Measurements from ENCODE around the gene RNF217.
"Not testable (repeated sequence)": the region's sequence is repeated elsewhere in the genome, so short reads cannot be mapped to it uniquely, and the experiment has no call there.

The RNF217 gene

DNA sequence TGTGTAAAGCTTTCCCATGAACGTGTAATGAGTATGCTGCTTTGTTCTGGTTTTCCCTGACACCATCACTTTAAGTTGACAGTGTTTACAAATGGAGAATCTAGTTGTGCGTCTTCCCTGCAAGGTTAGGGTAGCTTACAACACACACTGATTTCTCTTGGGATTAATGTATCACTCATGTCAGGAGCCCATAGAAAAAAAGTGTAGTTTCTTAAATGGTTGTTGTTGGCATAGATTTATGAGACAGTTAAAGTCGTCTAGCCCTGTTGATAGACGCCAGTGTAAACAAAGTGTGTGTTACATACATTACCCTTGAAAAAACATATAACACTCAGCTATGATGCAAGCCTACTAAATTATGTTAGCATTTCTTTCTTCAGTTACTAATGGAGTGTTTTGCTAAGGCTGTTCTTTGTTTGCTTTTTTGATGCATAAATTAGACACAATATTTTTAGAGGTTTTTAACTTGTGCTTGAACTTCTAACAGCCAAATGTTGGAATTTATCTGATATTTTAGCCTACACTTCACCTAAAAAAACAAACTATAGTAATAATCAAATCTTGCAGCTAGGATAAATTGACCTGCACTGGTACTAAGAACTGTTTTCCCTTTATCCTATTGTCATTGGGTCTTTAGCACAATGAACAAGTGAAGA lies 88.6 kb downstream of the RNF217 start:
- DNase-seq (ENCODE audit: low read depth in 2 of 2, low spot score in 1 of 2) = no peak

DNA sequence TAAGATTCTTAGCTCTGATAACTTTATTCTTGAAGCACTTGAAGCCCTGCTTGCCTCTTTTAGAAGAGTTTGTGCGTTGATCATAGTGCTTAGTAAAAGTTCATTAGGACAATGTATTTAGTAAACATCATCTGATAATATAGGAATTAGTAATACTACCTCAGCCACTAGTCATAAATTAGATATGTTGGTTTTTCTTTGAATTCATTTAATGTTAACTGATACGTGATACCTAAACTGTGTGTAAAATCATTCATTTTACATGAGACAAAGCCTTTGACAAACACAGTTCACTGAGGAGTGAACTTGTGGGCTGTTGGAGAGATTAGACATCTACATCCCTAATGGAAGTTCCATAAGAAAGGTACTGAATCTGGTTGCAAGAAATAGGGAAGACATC lies 91.6 kb downstream of the RNF217 start:
- no peak for DNase-seq (ENCODE audit: low read depth in 2 of 2, low spot score in 1 of 2)

DNA sequence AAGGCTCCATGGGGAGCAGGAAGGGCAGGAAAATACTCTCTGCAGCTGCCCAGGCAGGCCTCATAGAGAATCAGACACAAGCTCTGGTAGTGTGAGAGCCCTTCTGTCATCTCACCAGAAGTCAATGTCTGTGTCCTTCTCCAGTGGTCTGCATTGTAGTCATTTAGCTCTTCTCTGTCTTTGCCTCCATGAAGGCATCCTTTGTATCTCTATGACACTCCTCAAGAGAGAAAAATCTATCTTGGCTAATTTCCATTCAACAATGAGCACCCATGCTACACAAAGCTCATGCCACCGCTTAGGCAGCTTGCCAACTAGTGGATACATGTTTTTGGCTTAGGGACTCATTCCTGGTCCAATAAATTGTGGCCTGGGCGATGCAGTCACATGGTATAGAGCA lies 92.1 kb downstream of the RNF217 start:
- DNase-seq (ENCODE audit: low read depth in 2 of 2, low spot score in 1 of 2) = no peak

DNA sequence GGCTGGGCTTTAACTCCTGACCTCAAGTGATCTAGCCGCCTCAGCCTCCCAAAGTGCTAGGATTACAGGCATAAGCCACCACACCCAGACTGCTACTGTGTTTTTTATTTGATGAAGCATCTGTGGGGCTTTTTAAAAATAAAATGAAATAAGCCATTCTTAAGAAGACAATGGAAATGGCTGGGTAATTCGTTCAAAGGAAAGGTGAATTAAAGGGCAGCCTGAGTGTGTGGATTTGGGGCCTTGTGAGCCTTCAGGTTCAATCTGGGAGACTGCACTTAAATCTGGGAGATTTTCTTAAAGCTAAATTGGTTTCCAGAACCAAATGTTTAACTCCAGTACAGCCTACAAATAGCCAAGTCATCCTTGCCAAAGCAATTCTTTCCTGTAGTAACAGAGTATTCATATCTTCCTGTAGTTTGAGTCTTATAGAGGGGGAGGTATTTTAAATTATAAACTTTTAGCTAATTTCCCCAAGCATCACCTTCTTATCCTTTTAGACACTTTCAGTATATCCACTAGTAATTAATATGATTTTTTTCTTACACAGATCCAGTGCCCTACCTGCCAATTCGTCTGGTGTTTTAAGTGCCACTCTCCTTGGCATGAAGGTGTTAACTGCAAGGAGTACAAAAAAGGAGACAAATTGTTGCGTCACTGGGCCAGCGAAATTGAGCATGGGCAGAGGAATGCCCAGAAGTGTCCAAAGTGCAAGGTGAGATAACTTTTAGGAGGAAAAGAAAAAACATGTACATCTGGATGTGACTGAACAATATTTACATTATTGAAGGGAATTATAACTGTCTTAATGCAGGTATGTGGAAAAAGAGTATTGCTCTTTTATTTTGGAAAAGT lies 95.4 kb downstream of the RNF217 start:
- DNase-seq (ENCODE audit: low read depth in 2 of 2, low spot score in 1 of 2) = no peak

DNA sequence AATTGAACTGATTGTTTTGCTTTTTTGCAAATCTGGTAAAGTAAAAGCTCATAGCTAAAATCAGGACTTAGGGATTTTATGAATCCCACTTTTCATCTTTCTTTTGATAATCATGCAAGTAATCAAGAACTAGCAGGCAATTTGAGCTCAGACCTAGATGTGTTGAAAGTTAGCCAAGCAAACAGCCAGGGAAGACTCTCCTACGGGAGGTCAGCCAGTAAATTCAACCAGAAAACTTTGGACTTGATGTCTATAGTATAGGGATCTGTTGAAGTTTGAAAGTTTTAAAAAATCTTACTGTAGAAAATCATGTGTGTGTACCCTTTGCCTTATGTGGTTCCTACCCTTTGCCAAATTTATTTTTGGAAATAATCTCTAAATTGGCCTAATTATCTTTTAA lies 96.3 kb downstream of the RNF217 start:
- DNase-seq (ENCODE audit: low read depth in 2 of 2, low spot score in 1 of 2) = no peak

DNA sequence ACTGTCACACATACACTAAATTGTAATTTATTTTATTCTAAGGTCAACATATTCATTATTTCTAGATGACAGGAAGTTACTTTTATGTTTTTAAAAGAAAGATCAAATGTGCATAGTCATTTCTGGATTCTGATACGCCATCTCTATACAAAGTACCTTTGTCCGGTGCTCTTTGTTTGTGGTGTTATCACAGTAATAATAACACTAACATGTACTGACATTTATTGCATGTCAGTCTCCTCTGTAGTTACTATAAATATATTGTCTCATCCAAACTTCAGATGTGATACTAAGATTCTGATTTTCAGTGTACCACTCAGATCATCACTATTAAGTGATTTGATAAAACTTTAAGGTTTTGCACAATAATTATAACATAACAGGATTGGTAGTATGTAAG lies 101.1 kb downstream of the RNF217 start:
- DNase-seq (ENCODE audit: low read depth in 2 of 2, low spot score in 1 of 2) = no peak

DNA sequence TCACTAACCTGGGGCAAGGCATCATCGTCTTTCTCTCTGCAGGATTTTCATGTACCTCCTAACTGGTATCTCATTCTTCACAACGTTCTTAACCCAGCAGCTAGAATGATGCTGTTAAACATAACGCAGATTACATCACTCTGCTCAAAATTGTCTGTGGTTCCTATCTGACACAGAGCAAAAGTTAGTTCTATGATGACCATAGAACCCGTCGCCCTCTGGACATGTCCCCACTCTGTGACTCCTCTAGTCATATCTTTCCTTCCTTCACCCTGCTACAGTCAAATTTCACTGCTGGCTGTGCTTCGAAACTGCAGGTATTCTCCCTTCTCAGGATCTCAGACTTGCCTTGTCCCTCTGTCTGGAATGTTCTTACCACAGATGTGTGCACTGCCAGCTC lies 103.9 kb downstream of the RNF217 start:
- DNase-seq (ENCODE audit: low read depth in 2 of 2, low spot score in 1 of 2) = no peak

DNA sequence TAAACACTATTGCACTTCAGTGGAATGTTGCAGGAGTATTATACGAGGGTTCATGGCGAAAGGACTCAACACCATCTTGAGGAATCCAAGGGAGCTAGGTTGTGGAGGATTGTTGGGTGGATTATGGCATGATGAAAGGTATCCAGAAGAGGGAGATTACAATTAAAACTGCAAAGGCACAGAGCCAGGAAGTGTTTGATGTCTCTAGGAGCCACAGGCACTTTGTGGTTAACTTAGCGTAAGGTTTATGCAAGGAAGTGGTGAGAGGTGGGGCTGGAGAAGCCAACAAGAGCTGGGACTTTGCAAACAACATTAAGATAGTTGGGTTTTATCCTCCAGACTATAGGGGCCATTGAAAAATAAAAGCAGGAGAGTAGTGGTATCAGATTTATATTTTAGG lies 104.7 kb downstream of the RNF217 start:
- no peak for DNase-seq (ENCODE audit: low read depth in 2 of 2, low spot score in 1 of 2)

DNA sequence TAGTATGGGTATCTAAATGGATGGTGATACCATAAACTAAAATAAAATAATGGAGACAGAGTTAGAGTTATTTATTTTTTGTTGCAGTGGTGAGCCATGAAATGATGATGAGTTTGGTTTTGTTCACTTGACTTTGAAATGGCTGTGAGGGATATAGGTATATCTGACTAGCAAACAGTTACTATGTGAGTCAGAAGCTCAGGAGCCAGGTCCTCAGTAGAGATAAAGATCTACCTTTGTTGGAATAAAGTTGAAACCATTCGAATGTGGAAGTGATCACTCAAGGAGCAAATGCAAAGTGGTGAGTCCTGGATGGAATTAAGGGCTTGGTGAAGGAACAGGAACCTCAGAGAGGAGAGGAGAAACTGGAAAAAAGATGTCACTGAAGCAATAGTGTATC lies 105.3 kb downstream of the RNF217 start:
- no peak for DNase-seq (ENCODE audit: low read depth in 2 of 2, low spot score in 1 of 2)

DNA sequence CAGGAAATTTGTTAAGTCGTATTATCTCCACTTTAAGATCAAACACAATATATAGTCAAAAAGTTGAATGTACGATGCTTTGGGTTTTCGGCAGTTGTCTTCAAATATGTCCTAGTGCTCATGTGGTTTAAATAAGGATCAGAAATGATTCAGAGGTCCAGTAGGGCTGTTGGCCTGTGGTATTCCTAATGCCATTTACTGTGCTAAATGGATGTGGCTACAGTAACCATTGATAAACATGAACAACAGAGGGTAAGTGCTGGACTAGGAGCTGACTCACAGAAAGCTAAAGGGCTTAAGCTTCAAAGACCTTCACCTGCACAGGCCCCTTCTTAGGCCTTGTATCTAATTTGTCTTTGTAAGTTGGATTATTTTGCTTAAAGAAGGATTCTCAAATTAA lies 110.8 kb downstream of the RNF217 start:
- DNase-seq (ENCODE audit: low read depth in 2 of 2, low spot score in 1 of 2) = no peak

DNA sequence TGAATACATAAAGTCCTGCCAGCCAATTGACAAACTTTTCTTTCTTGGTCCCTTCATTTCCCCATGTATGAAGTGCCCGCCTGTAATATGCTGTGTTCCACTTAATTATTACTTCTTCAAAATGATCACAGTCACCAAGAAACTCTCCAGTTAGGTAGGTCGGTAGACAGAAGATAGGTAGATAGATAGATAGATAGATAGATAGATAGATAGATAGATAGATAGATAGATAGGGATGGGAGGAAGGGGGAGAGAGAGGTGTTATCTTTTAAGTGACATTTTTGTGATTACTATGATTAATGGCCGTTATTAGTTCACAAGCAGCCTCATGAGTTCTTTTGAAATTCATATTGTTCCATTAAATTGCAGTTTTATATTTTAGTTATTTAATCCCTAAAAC lies 111.9 kb downstream of the RNF217 start:
- no peak for DNase-seq (ENCODE audit: low read depth in 2 of 2, low spot score in 1 of 2)

DNA sequence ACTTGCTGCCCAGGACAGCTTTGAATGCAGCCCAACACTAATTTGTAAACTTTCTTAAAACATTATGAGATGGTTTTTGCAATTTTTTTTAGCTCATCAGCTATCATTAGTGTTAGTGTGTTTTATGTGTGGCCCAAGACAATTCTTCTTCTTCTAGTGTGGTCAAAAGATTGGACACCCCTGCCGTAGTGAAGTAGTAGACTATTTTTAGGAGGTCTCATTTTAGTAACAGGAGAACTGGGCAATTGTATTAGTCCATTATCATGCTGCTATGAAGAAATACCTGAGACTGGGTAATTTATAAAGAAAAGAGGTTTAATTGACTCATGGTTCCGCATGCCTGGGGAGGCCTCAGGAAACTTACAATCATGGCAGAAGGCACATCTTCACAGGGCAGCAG lies 112.8 kb downstream of the RNF217 start:
- not testable (repeated sequence) for DNase-seq (ENCODE audit: low read depth in 2 of 2, low spot score in 1 of 2)

DNA sequence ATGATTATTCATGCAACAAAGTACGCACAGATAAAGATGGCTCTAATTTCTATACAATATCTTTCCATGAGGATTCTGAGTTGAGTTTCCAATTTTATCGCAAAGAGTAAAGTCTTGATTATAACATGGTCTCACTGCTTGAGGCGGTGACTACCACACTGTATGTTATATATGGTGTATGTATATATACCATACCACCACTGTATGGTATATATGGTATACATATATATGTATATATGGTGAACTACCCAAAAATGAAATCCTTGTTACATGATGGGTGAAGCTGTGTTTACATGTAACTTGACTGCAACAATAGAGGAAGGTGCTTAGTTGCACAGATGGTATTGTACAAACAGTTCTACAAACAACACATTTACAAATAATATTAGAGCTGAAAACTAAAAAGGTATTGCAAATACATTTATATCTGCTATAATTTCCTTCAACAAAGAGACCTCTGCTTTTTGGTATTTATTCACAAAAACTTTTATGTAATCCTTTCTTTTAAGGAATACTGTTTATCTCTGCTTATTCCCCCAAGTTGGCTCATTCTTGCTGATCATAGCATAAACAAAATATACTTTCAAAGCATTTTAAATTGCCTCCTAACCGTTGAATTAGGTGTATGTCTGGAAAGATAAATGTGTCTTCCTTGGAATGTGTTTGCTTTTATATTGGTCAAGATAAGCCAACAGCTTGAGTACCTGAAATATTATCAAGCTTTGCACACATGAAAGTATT lies 113.7 kb downstream of the RNF217 start:
- no peak for DNase-seq (ENCODE audit: low read depth in 2 of 2, low spot score in 1 of 2)

DNA sequence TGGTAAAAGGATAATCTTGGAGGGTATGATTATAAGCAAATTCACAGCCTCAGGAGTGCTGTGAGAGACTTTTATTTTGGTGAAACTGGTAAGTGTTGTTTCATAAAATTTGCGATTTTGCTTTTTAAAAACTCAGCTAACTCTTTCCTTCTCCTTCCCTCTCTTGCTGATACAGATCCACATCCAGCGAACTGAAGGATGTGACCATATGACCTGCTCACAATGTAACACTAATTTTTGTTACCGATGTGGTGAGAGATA lies 114.2 kb downstream of the RNF217 start:
- DNase-seq (ENCODE audit: low read depth in 2 of 2, low spot score in 1 of 2) = no peak

DNA sequence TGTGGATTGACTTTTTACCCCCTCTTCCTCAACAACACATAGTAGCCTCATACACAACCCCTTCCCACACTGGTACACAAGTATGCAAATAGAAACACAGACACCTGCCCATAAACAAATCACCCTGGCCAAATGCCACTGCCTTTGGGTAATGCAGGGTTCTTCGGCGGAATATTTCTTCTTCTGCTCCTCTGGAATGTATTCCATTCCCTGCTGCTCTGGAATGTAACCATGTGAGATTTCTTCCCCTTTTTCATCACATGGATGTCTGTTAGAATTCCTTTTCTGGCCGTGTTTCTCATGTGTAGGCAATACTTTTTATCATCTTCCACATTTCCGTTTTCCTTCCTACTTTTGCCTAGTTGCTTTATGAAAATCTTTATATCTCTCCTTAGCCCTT lies 115.2 kb downstream of the RNF217 start:
- no peak for DNase-seq (ENCODE audit: low read depth in 2 of 2, low spot score in 1 of 2)

DNA sequence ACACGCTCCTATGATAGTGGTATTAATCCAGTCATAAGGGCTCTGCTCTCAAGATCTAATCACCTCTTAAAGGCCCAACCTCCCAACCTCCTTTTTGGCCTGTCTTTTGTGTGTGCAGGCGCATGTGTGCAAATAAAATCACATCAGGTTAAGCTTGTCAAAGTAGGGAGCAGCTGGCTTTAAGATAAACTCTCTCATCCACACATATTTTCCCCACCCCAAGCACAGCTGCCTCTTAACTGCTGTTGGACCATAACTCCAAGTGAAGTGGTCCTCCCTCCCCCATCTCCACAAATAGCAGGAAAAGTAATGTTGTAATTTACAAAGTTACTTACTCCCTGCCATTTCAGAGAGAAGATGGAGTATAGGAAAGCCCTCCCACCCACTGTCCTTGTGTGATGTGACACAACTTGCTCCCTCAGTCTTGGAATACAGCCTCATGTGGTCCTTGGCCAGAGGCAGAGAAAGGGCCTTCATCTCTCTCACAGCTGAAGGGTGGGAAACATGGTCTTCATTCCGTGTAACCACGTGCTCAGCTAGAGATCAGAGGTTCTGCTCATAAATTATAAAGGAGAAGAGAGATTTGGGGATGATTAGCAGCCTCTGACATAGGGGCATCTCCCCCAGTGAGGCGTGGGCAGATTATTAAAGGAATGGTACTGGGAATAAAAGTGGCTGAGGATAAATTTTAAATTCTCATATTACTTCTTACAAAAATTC lies 116.5 kb downstream of the RNF217 start:
- DNase-seq (ENCODE audit: low read depth in 2 of 2, low spot score in 1 of 2) = no peak

DNA sequence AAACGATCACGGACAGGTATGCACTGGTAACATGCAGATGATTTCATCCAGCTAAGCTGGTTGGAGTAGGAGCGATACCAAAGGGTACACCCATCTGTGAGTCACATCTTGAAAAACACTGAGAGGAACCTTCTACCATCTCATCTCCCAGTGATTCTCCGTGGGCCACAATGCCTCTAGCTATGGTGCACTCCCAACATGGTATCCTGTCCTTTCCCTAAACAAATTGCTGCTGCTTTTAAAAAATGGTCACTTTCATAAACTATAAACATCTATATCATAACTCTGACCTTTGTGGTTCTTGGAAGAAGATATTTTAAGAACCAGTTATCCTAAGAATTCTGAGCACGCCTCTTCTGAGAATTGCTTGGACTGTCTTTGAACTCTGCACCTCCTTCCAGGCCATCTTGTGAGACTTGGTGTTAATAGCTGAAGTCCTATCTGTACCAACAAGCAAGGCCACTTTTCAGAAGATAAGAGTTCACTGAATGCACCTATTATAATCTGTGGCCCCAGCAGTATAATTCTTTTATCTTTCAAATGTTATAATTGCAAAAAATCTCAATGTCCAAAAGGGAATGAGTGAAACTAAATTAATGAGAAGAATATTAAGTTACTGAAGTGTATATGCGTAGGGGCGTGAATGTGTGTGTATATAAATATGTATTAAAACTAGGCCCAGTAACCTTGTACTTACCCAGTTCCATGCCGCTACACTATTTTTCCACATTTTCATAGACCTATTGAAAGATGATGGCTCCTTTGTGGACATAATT lies 120.9 kb downstream of the RNF217 start:
- DNase-seq (ENCODE audit: low read depth in 2 of 2, low spot score in 1 of 2) = no peak

DNA sequence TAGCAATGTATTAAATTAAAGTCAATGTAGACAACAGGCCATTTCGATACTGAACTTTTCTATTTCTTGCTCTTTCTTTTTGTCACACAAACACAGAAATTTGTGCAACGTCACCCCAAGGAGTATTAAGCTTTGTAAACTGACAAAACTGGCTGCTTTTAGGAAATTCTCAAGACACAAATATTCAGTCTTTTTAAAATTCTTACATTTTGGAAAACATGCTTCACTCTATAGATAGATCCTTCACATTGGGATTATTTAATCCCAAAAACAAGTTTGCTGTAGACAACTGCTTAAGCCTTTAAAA lies 121.4 kb downstream of the RNF217 start:
- no peak for DNase-seq (ENCODE audit: low read depth in 2 of 2, low spot score in 1 of 2)

DNA sequence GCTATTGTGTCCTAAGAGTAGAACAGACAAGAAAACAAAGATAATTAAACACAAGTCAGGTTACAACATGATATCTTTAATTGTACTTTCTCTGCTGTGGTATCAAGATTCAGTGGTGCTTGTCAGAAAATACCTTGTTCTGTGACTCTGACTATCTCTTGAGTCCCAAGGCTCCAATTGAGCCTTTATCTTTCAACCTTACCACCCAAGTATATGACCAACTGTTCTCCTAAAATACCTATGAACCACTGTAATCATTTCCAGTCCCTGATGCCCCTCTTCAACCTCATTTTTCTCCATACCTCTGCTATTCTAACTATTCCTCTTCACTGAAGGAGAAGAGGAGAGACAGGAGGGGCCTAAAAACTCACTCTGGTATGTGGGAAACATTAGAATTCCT lies 124.5 kb downstream of the RNF217 start:
- no peak for DNase-seq (ENCODE audit: low read depth in 2 of 2, low spot score in 1 of 2)

DNA sequence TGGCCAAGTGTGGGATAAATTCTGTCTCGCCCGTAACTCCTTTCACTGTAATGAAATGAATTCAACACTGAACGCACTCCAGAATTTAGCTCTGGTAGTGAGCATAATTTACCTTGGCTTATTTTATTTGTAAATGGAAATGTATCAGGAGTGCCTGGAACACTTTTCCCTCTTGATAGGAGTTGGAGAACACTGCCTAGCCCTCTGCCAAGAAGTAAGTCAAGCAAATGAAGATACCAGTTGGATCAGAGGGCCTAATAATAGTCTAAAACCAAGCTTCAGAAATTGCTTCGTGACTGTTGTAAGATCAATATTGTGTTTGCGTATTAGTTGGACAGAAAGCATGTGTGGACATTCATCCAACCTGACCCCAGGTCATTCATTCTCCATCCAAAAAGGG lies 126.7 kb downstream of the RNF217 start:
- DNase-seq (ENCODE audit: low read depth in 2 of 2, low spot score in 1 of 2) = no peak

DNA sequence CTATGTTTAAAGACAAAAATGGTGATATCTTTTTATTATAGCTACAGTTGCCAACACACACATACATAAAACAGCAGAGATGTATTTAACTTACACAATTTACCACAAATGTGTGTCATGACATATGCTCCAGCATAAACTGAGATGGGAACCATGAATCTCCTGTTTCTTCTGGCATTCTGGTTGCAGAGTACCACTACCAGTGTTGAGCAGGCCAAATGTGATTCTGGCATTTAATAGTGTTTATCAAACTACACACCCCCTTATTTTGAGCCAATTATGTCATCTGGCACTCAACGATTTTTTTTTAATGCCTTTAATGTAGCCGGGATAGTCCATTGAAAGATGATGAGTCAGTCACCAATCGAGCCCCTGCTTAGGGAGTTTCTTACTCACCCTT lies 132.3 kb downstream of the RNF217 start:
- DNase-seq (ENCODE audit: low read depth in 2 of 2, low spot score in 1 of 2) = no peak

All from stimulated activated CD8-positive, alpha-beta memory T cell treated with anti-CD3 and anti-CD28 coated beads, Interleukin-4, amount 100 ng/mL, for 4 hours (primary cell).